HEK293 (cell line): ENCODE results near the gene GATA3.

Experiments used
- FEZF1 ChIP-seq: fragments of 450-650 bp; formaldehyde crosslinking; IDR thresholded peaks from 2 replicates; pipeline ENCODE4 v1.5.1; 2016; ENCODE audit warnings: missing biosample characterization, missing genetic modification characterization
- GFI1B ChIP-seq: fragments of 450-650 bp; formaldehyde crosslinking; IDR thresholded peaks from 2 replicates; pipeline ENCODE4 v1.5.1; 2016; ENCODE audit warnings: missing biosample characterization, missing genetic modification characterization
- GLIS1 ChIP-seq: fragments of 450-650 bp; formaldehyde crosslinking; IDR thresholded peaks from 2 replicates; pipeline ENCODE4 v1.5.1; 2016; ENCODE audit warnings: missing biosample characterization, missing genetic modification characterization
- GLIS2 ChIP-seq: fragments of 450-650 bp; formaldehyde crosslinking; IDR thresholded peaks from 2 replicates; pipeline ENCODE4 v1.5.1; 2016; ENCODE audit warnings: missing biosample characterization, missing genetic modification characterization
- HOXA7 ChIP-seq: sonication (generic); formaldehyde crosslinking; IDR thresholded peaks from 2 replicates; pipeline ENCODE4 v1.8.1; 2022; ENCODE audit warnings: missing genetic modification reagents, borderline replicate concordance
- MYNN ChIP-seq: fragments of 450-650 bp; formaldehyde crosslinking; IDR thresholded peaks from 2 replicates; pipeline ENCODE4 v1.5.1; 2016; ENCODE audit warnings: missing biosample characterization, missing genetic modification characterization, borderline replicate concordance
- OSR2 ChIP-seq: fragments of 450-650 bp; formaldehyde crosslinking; IDR thresholded peaks from 2 replicates; pipeline ENCODE4 v1.5.1; 2016; ENCODE audit warnings: missing biosample characterization, missing genetic modification characterization
- SP2 ChIP-seq: fragments of 450-650 bp; formaldehyde crosslinking; IDR thresholded peaks from 2 replicates; pipeline ENCODE4 v1.5.1; 2016; ENCODE audit warnings: missing biosample characterization, missing genetic modification characterization
- ZBTB21 ChIP-seq: fragments of 450-650 bp; formaldehyde crosslinking; IDR thresholded peaks from 2 replicates; pipeline ENCODE4 v1.5.1; 2017; ENCODE audit warnings: missing biosample characterization, missing genetic modification characterization
- ZBTB48 ChIP-seq: fragments of 450-650 bp; formaldehyde crosslinking; IDR thresholded peaks from 2 replicates; pipeline ENCODE4 v1.5.1; 2016; ENCODE audit warnings: missing biosample characterization, missing genetic modification characterization
- ZBTB7A ChIP-seq: fragments of 450-650 bp; formaldehyde crosslinking; IDR thresholded peaks from 2 replicates; pipeline ENCODE4 v1.5.1; 2016; ENCODE audit warnings: low read depth, missing biosample characterization, missing genetic modification characterization
- ZEB2 ChIP-seq: fragments of 450-650 bp; formaldehyde crosslinking; IDR thresholded peaks from 2 replicates; pipeline ENCODE4 v1.5.1; 2016; ENCODE audit warnings: missing biosample characterization, missing genetic modification characterization
- ZIC2 ChIP-seq: fragments of 450-650 bp; formaldehyde crosslinking; IDR thresholded peaks from 2 replicates; pipeline ENCODE4 v1.5.1; 2016; ENCODE audit warnings: missing biosample characterization, missing genetic modification characterization
- ZNF114 ChIP-seq: fragments of 450-650 bp; formaldehyde crosslinking; IDR thresholded peaks from 2 replicates; pipeline ENCODE4 v1.5.0; 2017; ENCODE audit warnings: missing biosample characterization, missing genetic modification characterization
- ZNF140 ChIP-seq: fragments of 450-650 bp; formaldehyde crosslinking; IDR thresholded peaks from 2 replicates; pipeline ENCODE4 v1.5.1; 2016; ENCODE audit warnings: missing biosample characterization, missing genetic modification characterization
- ZNF2 ChIP-seq: fragments of 450-650 bp; formaldehyde crosslinking; IDR thresholded peaks from 2 replicates; pipeline ENCODE4 v1.5.1; 2016; ENCODE audit warnings: missing biosample characterization, missing genetic modification characterization
- ZNF292 ChIP-seq: fragments of 450-650 bp; formaldehyde crosslinking; IDR thresholded peaks from 2 replicates; pipeline ENCODE4 v1.5.1; 2016; ENCODE audit warnings: low read depth, missing biosample characterization, missing genetic modification characterization, borderline replicate concordance
- ZNF341 ChIP-seq: fragments of 450-650 bp; formaldehyde crosslinking; IDR thresholded peaks from 2 replicates; pipeline ENCODE4; 2016; ENCODE audit warnings: low read depth, missing biosample characterization, missing genetic modification characterization
- ZNF391 ChIP-seq: fragments of 450-650 bp; formaldehyde crosslinking; IDR thresholded peaks from 2 replicates; pipeline ENCODE4 v1.5.1; 2016; ENCODE audit warnings: low read depth, missing biosample characterization, missing genetic modification characterization, borderline replicate concordance
- ZNF548 ChIP-seq: fragments of 450-650 bp; formaldehyde crosslinking; IDR thresholded peaks from 2 replicates; pipeline ENCODE4 v1.5.1; 2016; ENCODE audit warnings: missing biosample characterization, missing genetic modification characterization
- ZNF571 ChIP-seq: fragments of 450-650 bp; formaldehyde crosslinking; IDR thresholded peaks from 2 replicates; pipeline ENCODE4 v1.5.0; 2017; ENCODE audit warnings: missing biosample characterization, missing genetic modification characterization
- ZNF701 ChIP-seq: fragments of 450-650 bp; formaldehyde crosslinking; IDR thresholded peaks from 2 replicates; pipeline ENCODE4 v1.5.1; 2016; ENCODE audit warnings: missing biosample characterization, missing genetic modification characterization
- ZNF76 ChIP-seq: fragments of 450-650 bp; formaldehyde crosslinking; IDR thresholded peaks from 2 replicates; pipeline ENCODE4; 2016; ENCODE audit warnings: low read depth, missing biosample characterization, missing genetic modification characterization, borderline replicate concordance
- ZSCAN23 ChIP-seq: fragments of 450-650 bp; formaldehyde crosslinking; IDR thresholded peaks from 2 replicates; pipeline ENCODE4 v1.5.1; 2016; ENCODE audit warnings: missing biosample characterization, missing genetic modification characterization
- TF ChIP-seq, protein P1 (sequence below): fragments of 450-650 bp; formaldehyde crosslinking; IDR thresholded peaks from 2 replicates; pipeline ENCODE4 v1.5.1; 2017; ENCODE audit warnings: missing biosample characterization, missing genetic modification characterization
- TF ChIP-seq, protein P2 (sequence below): fragments of 450-650 bp; formaldehyde crosslinking; IDR thresholded peaks from 2 replicates; pipeline ENCODE4 v1.5.1; 2016; ENCODE audit warnings: missing biosample characterization, missing genetic modification characterization
- TF ChIP-seq, protein P3 (sequence below): fragments of 450-650 bp; formaldehyde crosslinking; IDR thresholded peaks from 2 replicates; pipeline ENCODE4 v1.5.1; 2016; ENCODE audit warnings: missing biosample characterization, missing genetic modification characterization
- TF ChIP-seq, protein P4 (sequence below): fragments of 450-650 bp; formaldehyde crosslinking; IDR thresholded peaks from 2 replicates; pipeline ENCODE4 v1.5.1; 2016; ENCODE audit warnings: missing biosample characterization, missing genetic modification characterization
- TF ChIP-seq, protein P5 (sequence below): fragments of 450-650 bp; formaldehyde crosslinking; optimal IDR thresholded peaks from 2 replicates; pipeline ENCODE3; 2016; ENCODE audit warnings: missing biosample characterization, mild to moderate bottlenecking, missing genetic modification characterization

GATA3 gene

DNA sequence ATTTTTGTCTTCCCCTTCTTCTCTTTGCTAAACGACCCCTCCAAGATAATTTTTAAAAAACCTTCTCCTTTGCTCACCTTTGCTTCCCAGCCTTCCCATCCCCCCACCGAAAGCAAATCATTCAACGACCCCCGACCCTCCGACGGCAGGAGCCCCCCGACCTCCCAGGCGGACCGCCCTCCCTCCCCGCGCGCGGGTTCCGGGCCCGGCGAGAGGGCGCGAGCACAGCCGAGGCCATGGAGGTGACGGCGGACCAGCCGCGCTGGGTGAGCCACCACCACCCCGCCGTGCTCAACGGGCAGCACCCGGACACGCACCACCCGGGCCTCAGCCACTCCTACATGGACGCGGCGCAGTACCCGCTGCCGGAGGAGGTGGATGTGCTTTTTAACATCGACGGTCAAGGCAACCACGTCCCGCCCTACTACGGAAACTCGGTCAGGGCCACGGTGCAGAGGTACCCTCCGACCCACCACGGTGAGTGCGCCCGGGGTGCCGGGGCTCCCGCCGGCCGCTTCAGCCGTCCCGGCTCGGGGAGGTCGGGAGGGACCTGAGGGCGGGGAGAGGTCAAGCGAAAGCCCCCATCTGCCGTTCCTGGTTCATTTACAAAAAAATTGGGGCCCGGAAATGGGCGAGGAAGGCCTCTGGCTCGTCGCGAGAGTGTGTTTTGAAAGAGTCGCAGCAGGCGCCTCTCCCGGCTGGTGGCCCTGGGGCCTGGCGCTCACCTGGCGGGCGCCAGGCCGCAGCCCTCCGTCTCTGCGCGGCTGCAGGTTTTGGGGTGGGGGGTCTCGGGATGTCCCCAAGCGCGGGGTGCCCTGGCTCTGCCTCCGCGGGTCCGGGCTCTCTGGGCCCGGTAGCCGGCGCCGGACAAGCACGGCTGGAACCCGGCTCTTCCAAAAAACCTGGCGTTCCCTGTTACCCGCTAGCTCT lies 1.2 kb downstream of the GATA3 start (continued):
- TF ChIP-seq, protein P1, sequence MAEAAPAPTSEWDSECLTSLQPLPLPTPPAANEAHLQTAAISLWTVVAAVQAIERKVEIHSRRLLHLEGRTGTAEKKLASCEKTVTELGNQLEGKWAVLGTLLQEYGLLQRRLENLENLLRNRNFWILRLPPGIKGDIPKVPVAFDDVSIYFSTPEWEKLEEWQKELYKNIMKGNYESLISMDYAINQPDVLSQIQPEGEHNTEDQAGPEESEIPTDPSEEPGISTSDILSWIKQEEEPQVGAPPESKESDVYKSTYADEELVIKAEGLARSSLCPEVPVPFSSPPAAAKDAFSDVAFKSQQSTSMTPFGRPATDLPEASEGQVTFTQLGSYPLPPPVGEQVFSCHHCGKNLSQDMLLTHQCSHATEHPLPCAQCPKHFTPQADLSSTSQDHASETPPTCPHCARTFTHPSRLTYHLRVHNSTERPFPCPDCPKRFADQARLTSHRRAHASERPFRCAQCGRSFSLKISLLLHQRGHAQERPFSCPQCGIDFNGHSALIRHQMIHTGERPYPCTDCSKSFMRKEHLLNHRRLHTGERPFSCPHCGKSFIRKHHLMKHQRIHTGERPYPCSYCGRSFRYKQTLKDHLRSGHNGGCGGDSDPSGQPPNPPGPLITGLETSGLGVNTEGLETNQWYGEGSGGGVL (tag by site-specific recombination), result peak; percentile 40; the same call in 1 of the 2 replicates
- TF ChIP-seq ZNF292 (tag by site-specific recombination) (no peak), ZNF701 (tag by site-specific recombination) (no peak), GFI1B (no peak), FEZF1 (tag by site-specific recombination) (peak; percentile 37), ZNF2 (tag by site-specific recombination) (peak; percentile 78; the same call in 1 of the 2 replicates), ZNF76 (tag by site-specific recombination) (0 out of 2 replicates have a peak, but pooled peaks have one; percentile 24), ZNF571 (no peak), ZNF114 (tag by site-specific recombination) (no peak), ZNF548 (tag by site-specific recombination) (no peak), ZIC2 (tag by site-specific recombination) (peak; percentile 80), GLIS1 (tag by site-specific recombination) (peak; percentile 20; the same call in 1 of the 2 replicates), ZBTB48 (tag by site-specific recombination) (no peak), ZSCAN23 (tag by site-specific recombination) (no peak), ZEB2 (tag by site-specific recombination) (0 out of 2 replicates have a peak, but pooled peaks have one; percentile 56), ZBTB7A (tag by site-specific recombination) (peak; percentile 30; the same call in 1 of the 2 replicates), OSR2 (tag by site-specific recombination) (no peak), HOXA7 (CRISPR knock-in tag) (no peak), SP2 (tag by site-specific recombination) (peak; percentile 50), ZBTB21 (no peak), ZNF140 (tag by site-specific recombination) (no peak), MYNN (no peak), ZNF391 (tag by site-specific recombination) (peak; percentile 19; the same call in 1 of the 2 replicates), GLIS2 (tag by site-specific recombination) (peak; percentile 89), ZNF341 (tag by site-specific recombination) (no peak; the same call in none of the 2 replicates)
- TF ChIP-seq, protein P2, sequence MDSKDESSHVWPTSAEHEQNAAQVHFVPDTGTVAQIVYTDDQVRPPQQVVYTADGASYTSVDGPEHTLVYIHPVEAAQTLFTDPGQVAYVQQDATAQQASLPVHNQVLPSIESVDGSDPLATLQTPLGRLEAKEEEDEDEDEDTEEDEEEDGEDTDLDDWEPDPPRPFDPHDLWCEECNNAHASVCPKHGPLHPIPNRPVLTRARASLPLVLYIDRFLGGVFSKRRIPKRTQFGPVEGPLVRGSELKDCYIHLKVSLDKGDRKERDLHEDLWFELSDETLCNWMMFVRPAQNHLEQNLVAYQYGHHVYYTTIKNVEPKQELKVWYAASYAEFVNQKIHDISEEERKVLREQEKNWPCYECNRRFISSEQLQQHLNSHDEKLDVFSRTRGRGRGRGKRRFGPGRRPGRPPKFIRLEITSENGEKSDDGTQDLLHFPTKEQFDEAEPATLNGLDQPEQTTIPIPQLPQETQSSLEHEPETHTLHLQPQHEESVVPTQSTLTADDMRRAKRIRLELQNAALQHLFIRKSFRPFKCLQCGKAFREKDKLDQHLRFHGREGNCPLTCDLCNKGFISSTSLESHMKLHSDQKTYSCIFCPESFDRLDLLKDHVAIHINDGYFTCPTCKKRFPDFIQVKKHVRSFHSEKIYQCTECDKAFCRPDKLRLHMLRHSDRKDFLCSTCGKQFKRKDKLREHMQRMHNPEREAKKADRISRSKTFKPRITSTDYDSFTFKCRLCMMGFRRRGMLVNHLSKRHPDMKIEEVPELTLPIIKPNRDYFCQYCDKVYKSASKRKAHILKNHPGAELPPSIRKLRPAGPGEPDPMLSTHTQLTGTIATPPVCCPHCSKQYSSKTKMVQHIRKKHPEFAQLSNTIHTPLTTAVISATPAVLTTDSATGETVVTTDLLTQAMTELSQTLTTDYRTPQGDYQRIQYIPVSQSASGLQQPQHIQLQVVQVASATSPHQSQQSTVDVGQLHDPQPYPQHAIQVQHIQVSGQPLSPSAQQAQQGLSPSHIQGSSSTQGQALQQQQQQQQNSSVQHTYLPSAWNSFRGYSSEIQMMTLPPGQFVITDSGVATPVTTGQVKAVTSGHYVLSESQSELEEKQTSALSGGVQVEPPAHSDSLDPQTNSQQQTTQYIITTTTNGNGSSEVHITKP (tag by site-specific recombination), result no peak; the same call in 1 of the 2 replicates
- TF ChIP-seq, protein P3, sequence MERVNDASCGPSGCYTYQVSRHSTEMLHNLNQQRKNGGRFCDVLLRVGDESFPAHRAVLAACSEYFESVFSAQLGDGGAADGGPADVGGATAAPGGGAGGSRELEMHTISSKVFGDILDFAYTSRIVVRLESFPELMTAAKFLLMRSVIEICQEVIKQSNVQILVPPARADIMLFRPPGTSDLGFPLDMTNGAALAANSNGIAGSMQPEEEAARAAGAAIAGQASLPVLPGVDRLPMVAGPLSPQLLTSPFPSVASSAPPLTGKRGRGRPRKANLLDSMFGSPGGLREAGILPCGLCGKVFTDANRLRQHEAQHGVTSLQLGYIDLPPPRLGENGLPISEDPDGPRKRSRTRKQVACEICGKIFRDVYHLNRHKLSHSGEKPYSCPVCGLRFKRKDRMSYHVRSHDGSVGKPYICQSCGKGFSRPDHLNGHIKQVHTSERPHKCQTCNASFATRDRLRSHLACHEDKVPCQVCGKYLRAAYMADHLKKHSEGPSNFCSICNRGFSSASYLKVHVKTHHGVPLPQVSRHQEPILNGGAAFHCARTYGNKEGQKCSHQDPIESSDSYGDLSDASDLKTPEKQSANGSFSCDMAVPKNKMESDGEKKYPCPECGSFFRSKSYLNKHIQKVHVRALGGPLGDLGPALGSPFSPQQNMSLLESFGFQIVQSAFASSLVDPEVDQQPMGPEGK (tag by site-specific recombination), result peak; percentile 38; the same call in 1 of the 2 replicates
- TF ChIP-seq, protein P4, sequence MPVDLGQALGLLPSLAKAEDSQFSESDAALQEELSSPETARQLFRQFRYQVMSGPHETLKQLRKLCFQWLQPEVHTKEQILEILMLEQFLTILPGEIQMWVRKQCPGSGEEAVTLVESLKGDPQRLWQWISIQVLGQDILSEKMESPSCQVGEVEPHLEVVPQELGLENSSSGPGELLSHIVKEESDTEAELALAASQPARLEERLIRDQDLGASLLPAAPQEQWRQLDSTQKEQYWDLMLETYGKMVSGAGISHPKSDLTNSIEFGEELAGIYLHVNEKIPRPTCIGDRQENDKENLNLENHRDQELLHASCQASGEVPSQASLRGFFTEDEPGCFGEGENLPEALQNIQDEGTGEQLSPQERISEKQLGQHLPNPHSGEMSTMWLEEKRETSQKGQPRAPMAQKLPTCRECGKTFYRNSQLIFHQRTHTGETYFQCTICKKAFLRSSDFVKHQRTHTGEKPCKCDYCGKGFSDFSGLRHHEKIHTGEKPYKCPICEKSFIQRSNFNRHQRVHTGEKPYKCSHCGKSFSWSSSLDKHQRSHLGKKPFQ (tag by site-specific recombination), result 0 out of 2 replicates have a peak, but pooled peaks have one; percentile 9
- TF ChIP-seq, protein P5, sequence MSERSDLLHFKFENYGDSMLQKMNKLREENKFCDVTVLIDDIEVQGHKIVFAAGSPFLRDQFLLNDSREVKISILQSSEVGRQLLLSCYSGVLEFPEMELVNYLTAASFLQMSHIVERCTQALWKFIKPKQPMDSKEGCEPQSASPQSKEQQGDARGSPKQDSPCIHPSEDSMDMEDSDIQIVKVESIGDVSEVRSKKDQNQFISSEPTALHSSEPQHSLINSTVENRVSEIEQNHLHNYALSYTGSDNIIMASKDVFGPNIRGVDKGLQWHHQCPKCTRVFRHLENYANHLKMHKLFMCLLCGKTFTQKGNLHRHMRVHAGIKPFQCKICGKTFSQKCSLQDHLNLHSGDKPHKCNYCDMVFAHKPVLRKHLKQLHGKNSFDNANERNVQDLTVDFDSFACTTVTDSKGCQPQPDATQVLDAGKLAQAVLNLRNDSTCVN (tag by site-specific recombination), result peak; percentile 94
